ENCODE results near the gene CYSTM1.
"Not testable (repeated sequence)": the region's sequence is repeated elsewhere in the genome, so short reads cannot be mapped to it uniquely, and the experiment has no call there.

The CYSTM1 gene

GRCh38 chr5:140178482-140179116, 3.6 kb downstream of the CYSTM1 start:
- DNase-seq (ENCODE audit: low read depth) = no peak

- DNase-seq (ENCODE audit: low read depth) = no peak
Measured at GRCh38 chr5:140181002-140181483, 6.1 kb downstream of the CYSTM1 start.

GRCh38 chr5:140181525-140181924, 6.5 kb downstream of the CYSTM1 start:
- no peak for DNase-seq (ENCODE audit: low read depth)

GRCh38 chr5:140182075-140182711, 7.2 kb downstream of the CYSTM1 start:
- DNase-seq (ENCODE audit: low read depth) = no peak

- no peak for DNase-seq (ENCODE audit: low read depth)
Measured at GRCh38 chr5:140182803-140183367, 7.9 kb downstream of the CYSTM1 start.

- no peak for DNase-seq (ENCODE audit: low read depth)
Measured at GRCh38 chr5:140185409-140185808, 10.4 kb downstream of the CYSTM1 start.

GRCh38 chr5:140186267-140186671, 11.3 kb downstream of the CYSTM1 start:
- DNase-seq (ENCODE audit: low read depth) = no peak

GRCh38 chr5:140189253-140189652, 14.3 kb downstream of the CYSTM1 start:
- DNase-seq (ENCODE audit: low read depth) = no peak

- no peak for DNase-seq (ENCODE audit: low read depth)
Measured at GRCh38 chr5:140189977-140190871, 15.2 kb downstream of the CYSTM1 start.

- DNase-seq (ENCODE audit: low read depth) = no peak
Measured at GRCh38 chr5:140190872-140191218, 15.9 kb downstream of the CYSTM1 start.

- no peak for DNase-seq (ENCODE audit: low read depth)
Measured at GRCh38 chr5:140192715-140193430, 17.9 kb downstream of the CYSTM1 start.

- no peak for DNase-seq (ENCODE audit: low read depth)
Measured at GRCh38 chr5:140194662-140195061, 19.7 kb downstream of the CYSTM1 start.

- no peak for DNase-seq (ENCODE audit: low read depth)
Measured at GRCh38 chr5:140196115-140196814, 21.3 kb downstream of the CYSTM1 start.

GRCh38 chr5:140197023-140197422, 22.0 kb downstream of the CYSTM1 start:
- DNase-seq (ENCODE audit: low read depth) = no peak

GRCh38 chr5:140198915-140199314, 23.9 kb downstream of the CYSTM1 start:
- not testable (repeated sequence) for DNase-seq (ENCODE audit: low read depth)

GRCh38 chr5:140202078-140202477, 27.1 kb downstream of the CYSTM1 start:
- no peak for DNase-seq (ENCODE audit: low read depth)

GRCh38 chr5:140202610-140203009, 27.6 kb downstream of the CYSTM1 start:
- no peak for DNase-seq (ENCODE audit: low read depth)

- DNase-seq (ENCODE audit: low read depth) = no peak
Measured at GRCh38 chr5:140205216-140205615, 30.2 kb downstream of the CYSTM1 start.

- DNase-seq (ENCODE audit: low read depth) = no peak
Measured at GRCh38 chr5:140205952-140206351, 31.0 kb downstream of the CYSTM1 start.

- no peak for DNase-seq (ENCODE audit: low read depth)
Measured at GRCh38 chr5:140207250-140207964, 32.4 kb downstream of the CYSTM1 start.

- no peak for DNase-seq (ENCODE audit: low read depth)
Measured at GRCh38 chr5:140208065-140208464, 33.1 kb downstream of the CYSTM1 start.

Data from HS-27A (cell line).